Measurements from ENCODE around the gene CCNB1.

GRCh38 chr5:69152731-69153130 is 14.2 kb upstream of the CCNB1 start:
- TF ChIP-seq CTCF (IDR thresholded peaks at IDR 0.05) (no peak), TCF7L2 (IDR thresholded peaks at IDR 0.05; ENCODE audit: low read depth, low read length) (no peak)
